Endothelial cell of umbilical vein (primary cell): ENCODE measurements around the gene BTG2. TPM values are rescaled to one million over a fixed set of nuclear protein-coding genes. Genes with fewer than 3 reads are reported as not detected.

ENCODE experiments used
- BruUV-seq: library from RNA; stranded (reverse); fragments of 400-500 nt; replicated peaks from 2 replicates; lab custom pipeline; 2021; lab: Mats Ljungman, UMichigan
- CTCF ChIA-PET: fragments of 300-600, 350-600 bp; sonication (Branson Sonifier 250); formaldehyde crosslinking; loops from one replicate; lab custom pipeline; 2021; ENCODE audit warnings: antibody characterized with exemption, inconsistent platforms; lab: Charles Lee
- POLR2A ChIA-PET: fragments of 300-600, 350-600 bp; sonication (Branson Sonifier 250); formaldehyde crosslinking; loops from one replicate; lab custom pipeline; 2021; ENCODE audit warnings: antibody characterized with exemption, inconsistent platforms; lab: Charles Lee
- DNase-seq: peaks from one replicate; pipeline ENCODE4 v3.0.0-alpha.2; 2011; ENCODE audit warnings: low read depth, low spot score
- FAIRE-seq: peaks from 2 replicates; lab custom pipeline; 2011; peaks lifted over from hg19 to GRCh38; lab: Jason Lieb, UNC
- H2AFZ ChIP-seq: 2 replicates; pipeline ENCODE4 v1.6.0; 2012; ENCODE audit warnings: low read depth, low read length, control low read depth, inconsistent platforms
- H3K27ac ChIP-seq: 2 replicates; pipeline ENCODE4 v1.5.1; 2011; ENCODE audit warnings: low read depth, mild to moderate bottlenecking, control low read depth, low read length, moderate library complexity; ENCODE audit not compliant: insufficient read depth
- H3K27me3 ChIP-seq, 2 experiments: 2 replicates each; pipeline versions ENCODE4 v1.6.0 to v1.6.1; 2011; ENCODE audit warnings: low read length in 2 of 2, mixed read lengths in 1 of 2; ENCODE audit not compliant: control insufficient read depth in 2 of 2, insufficient read depth in 2 of 2
- H3K36me3 ChIP-seq, 2 experiments: 2 replicates in 1 of 2; 3 replicates in 1 of 2; pipeline ENCODE4 v1.5.1; 2011; ENCODE audit warnings: low read length in 2 of 2, mild to moderate bottlenecking in 1 of 2, moderate library complexity in 1 of 2; ENCODE audit not compliant: control insufficient read depth in 2 of 2, insufficient read depth in 2 of 2; ENCODE audit errors: extremely low read depth in 1 of 2
- H3K4me1 ChIP-seq: 3 replicates; pipeline ENCODE4 v1.5.1; 2011; ENCODE audit warnings: mild to moderate bottlenecking, low read length; ENCODE audit not compliant: control insufficient read depth, insufficient read depth; ENCODE audit errors: extremely low read depth
- H3K4me2 ChIP-seq: 2 replicates; pipeline ENCODE4 v1.6.1; 2011; ENCODE audit warnings: low read length, control low read depth, mixed read lengths; ENCODE audit not compliant: insufficient read depth
- H3K4me3 ChIP-seq, 3 experiments: fragments of 200-600 bp in 1 of 3; sonication (generic), shearing (Covaris generic) in 1 of 3; replicated peaks in 1 of 3; 2 replicates each; pipeline ENCODE4 v1.5.1; 2011 to 2016; ENCODE audit warnings: control low read depth in 3 of 3, low read length in 3 of 3, mild to moderate bottlenecking in 2 of 3, inconsistent platforms in 1 of 3, low read depth in 1 of 3, moderate library complexity in 1 of 3; ENCODE audit not compliant: insufficient read depth in 1 of 3
- H3K79me2 ChIP-seq: 2 replicates; pipeline ENCODE4 v1.6.0; 2012; ENCODE audit warnings: low read length, inconsistent platforms; ENCODE audit not compliant: control insufficient read depth, insufficient read depth
- H3K9ac ChIP-seq: replicated peaks from 2 replicates; pipeline ENCODE3; 2011; ENCODE audit warnings: low read length, control low read depth; ENCODE audit not compliant: insufficient read depth; ENCODE audit errors: extremely low read depth
- H3K9me1 ChIP-seq: replicated peaks from 3 replicates; pipeline ENCODE4 v1.6.0; 2011; ENCODE audit warnings: mild to moderate bottlenecking, low read length; ENCODE audit not compliant: control insufficient read depth, insufficient read depth; ENCODE audit errors: extremely low read depth
- H3K9me3 ChIP-seq: replicated peaks from 2 replicates; pipeline ENCODE4 v1.5.1; 2012; ENCODE audit warnings: low read length, inconsistent platforms; ENCODE audit not compliant: control insufficient read depth, insufficient read depth
- H4K20me1 ChIP-seq: replicated peaks from 2 replicates; pipeline ENCODE3; 2011; ENCODE audit warnings: mild to moderate bottlenecking, low read length; ENCODE audit not compliant: control insufficient read depth, insufficient read depth; ENCODE audit errors: extremely low read depth
- CTCF ChIP-seq, 2 donors: IDR thresholded peaks; 1 replicate in 1 of 2; 2 replicates in 1 of 2; pipeline ENCODE4 v1.5.1; 2011; ENCODE audit warnings: low read length in 2 of 2, mild to moderate bottlenecking in 2 of 2, moderate library complexity in 2 of 2, control low read depth in 1 of 2, inconsistent platforms in 1 of 2, low read depth in 1 of 2; ENCODE audit not compliant: insufficient read depth in 1 of 2; ENCODE audit errors: extremely low read depth in 1 of 2
- EZH2 ChIP-seq: IDR thresholded peaks from 2 replicates; pipeline ENCODE4 v1.6.1; 2012; ENCODE audit warnings: borderline replicate concordance, low read depth, mild to moderate bottlenecking, moderate library complexity, low read length, inconsistent platforms; ENCODE audit not compliant: severe bottlenecking
- FOS ChIP-seq: IDR thresholded peaks from 2 replicates; pipeline ENCODE4 v1.6.1; 2011; ENCODE audit warnings: mild to moderate bottlenecking, low read length, moderate library complexity, borderline replicate concordance; ENCODE audit not compliant: insufficient read depth
- GATA2 ChIP-seq: IDR thresholded peaks from 2 replicates; pipeline ENCODE4 v1.7.0; 2011; ENCODE audit warnings: low read depth, mild to moderate bottlenecking, moderate library complexity, mixed read lengths, low read length; ENCODE audit not compliant: insufficient read length, insufficient read depth
- MAX ChIP-seq: IDR thresholded peaks from 2 replicates; pipeline ENCODE4 v1.6.1; 2011; ENCODE audit not compliant: insufficient read depth, insufficient read length
- MYC ChIP-seq: IDR thresholded peaks from one replicate; pipeline ENCODE4 v1.6.1; 2011; ENCODE audit warnings: mild to moderate bottlenecking, low read depth, low read length
- POLR2A ChIP-seq: IDR thresholded peaks from 2 replicates; pipeline ENCODE4 v1.6.1; 2012; ENCODE audit warnings: low read depth, mild to moderate bottlenecking, control low read depth, low read length
- POLR2AphosphoS5 ChIP-seq: IDR thresholded peaks from 2 replicates; pipeline ENCODE4 v1.6.1; 2012; ENCODE audit warnings: low read depth, mild to moderate bottlenecking, control low read depth, low read length, moderate library complexity; ENCODE audit not compliant: insufficient read depth
- dilution Hi-C: fragments of 300-500 bp; cut with MboI; formaldehyde crosslinking; loops from one replicate; pipeline ENCODE4 v1.15.0; 2019; ENCODE audit warnings: low sequenced_read_pairs; ENCODE audit not compliant: extremely low pct_ligation_motif_present
- intact Hi-C: fragments of 100-400 bp; cut with micrococcal nuclease; formaldehyde crosslinking; loops from one replicate; pipeline ENCODE4 v1.10.0; 2022
- polyA plus RNA-seq, 4 experiments: library from polyadenylated mRNA; depleted of rRNA in 3 of 4; stranded (reverse) in 3 of 4; unstranded in 1 of 4; fragments of >200 nt; gene quantifications; 2 replicates each; pipeline versions ENCODE4 v1.2.1 to v1.2.3, GENCODE V29; 2011 to 2012; ENCODE audit warnings: missing spikeins in 1 of 4
- total RNA-seq: library from RNA; stranded (reverse); gene quantifications from 2 replicates; pipeline ENCODE4 v1.2.3, GENCODE V29; 2021

The BTG2 gene
- total and polyA plus RNA-seq, 2 donors (not counting 3 experiments of a cell fraction or from before 2014, with no cell fraction given): 35.6 to 50.1 TPM

DNA sequence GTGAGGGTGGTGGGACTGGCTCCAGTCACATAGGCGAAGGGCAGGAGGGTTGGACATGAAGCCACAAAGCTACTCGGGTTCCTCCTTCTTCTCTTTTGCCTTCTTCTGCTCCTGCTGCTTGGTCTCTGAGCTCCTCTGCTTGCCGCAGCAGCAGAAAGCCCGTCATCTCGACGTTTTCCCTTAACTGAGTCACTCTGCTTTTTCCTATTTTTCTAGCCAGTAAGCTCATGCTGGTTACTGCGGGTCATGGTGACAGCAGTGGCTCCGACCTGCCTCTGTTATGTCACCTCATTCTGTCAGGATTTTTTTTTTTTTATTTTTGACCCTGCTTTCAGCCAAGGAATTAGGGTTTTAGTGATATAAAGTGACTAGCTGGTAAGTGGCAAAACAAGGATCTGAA, 48.2 kb downstream of the BTG2 start:
- Histone ChIP-seq H3K9me3 (no peaks in the 10 kb centered on the region), H3K79me2 (no peaks in the 10 kb centered on the region), H3K4me3 (no peak overlapping the region), H3K9me1 (no peaks in the 10 kb centered on the region), H4K20me1 (no peaks in the 10 kb centered on the region), H3K9ac (no peak overlapping the region), H3K36me3 (no peaks in the 10 kb centered on the region), H3K4me1 (no peaks in the 10 kb centered on the region), H3K4me2 (no peak overlapping the region), H3K27ac (no peak overlapping the region), H3K27me3 (peaks cover 21 to 44% of the 10 kb centered on the region in 2 experiments), H2AFZ (no peak overlapping the region)
- DNase-seq: no peak
- no peak for FAIRE-seq
- ChIA-PET CTCF (interaction anchor here (0.6 to 7.8 kb wide), 4 partner anchors 11 to 86 kb away, joined by 3 to 68 read pairs (median 10); no protein-coding TSS in a partner anchor), POLR2A (no interaction called here)
- no TSS peak for BruUV-seq
- dilution Hi-C loops: no loop called here
- intact Hi-C loops: no loop called here
- TF ChIP-seq CTCF (IDR thresholded peaks at IDR 0.05; ENCODE audit: extremely low read depth in 1 of 2, insufficient read depth in 1 of 2, low read depth in 1 of 2, low read length in 2 of 2) (no peak), POLR2A (no peak), POLR2AphosphoS5 (no peak), EZH2 (no peak)

DNA sequence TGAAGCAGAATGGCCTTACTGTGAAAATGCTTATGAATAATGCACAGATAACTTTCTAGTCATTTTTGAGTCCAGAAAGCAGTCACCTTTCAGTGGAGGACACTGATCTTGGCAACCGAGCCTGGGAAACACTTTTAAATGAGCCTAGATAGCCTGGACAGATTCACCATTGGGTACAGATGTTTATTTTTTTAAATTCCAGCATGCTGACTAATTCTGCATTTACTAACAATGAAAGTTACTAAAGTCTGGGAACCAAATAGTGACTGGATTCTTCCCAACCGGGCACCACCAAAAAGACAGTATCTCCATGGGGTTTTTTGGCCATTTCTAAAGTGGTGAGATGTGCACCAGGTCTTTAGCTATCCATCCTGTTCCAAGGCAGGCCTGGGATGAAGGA, 48.9 kb downstream of the BTG2 start:
- no peak for DNase-seq

More for the DNA sequence above, 48.9 kb downstream of the BTG2 start:
- Histone ChIP-seq H4K20me1 (no peaks in the 10 kb centered on the region), H3K4me3 (no peak overlapping the region), H2AFZ (no peak overlapping the region), H3K4me1 (no peaks in the 10 kb centered on the region), H3K27ac (no peak overlapping the region), H3K9me3 (no peaks in the 10 kb centered on the region), H3K36me3 (no peaks in the 10 kb centered on the region), H3K79me2 (no peaks in the 10 kb centered on the region), H3K4me2 (no peak overlapping the region), H3K9ac (no peak overlapping the region), H3K9me1 (no peaks in the 10 kb centered on the region), H3K27me3 (peaks cover 28 to 45% of the 10 kb centered on the region in 2 experiments)
- intact Hi-C loops (no loop called here), dilution Hi-C loops (no loop called here)
- ChIA-PET CTCF (interaction anchor here (1.4 to 7.8 kb wide), 3 partner anchors 12 to 87 kb away, joined by 3 to 68 read pairs (median 16); no protein-coding TSS in a partner anchor), POLR2A (no interaction called here)
- no peak for TF ChIP-seq POLR2AphosphoS5
- no peak for TF ChIP-seq FOS
- TF ChIP-seq MYC: no peak
- no peak for TF ChIP-seq CTCF (IDR thresholded peaks at IDR 0.05; ENCODE audit: extremely low read depth in 1 of 2, insufficient read depth in 1 of 2, low read depth in 1 of 2, low read length in 2 of 2)
- no peak for TF ChIP-seq GATA2
- no peak for TF ChIP-seq MAX
- TF ChIP-seq EZH2: no peak
- no TSS peak for BruUV-seq
- FAIRE-seq: no peak
